ENCODE data around the gene KASH5. TPM values are rescaled to one million over a fixed set of nuclear protein-coding genes. Genes with fewer than 3 reads are reported as not detected.

The KASH5 gene
- total RNA-seq, 1 donor from 2014 or later: not detected

GRCh38 chr19:49422407-49423070 lies 34.5 kb downstream of the KASH5 start:
- intact Hi-C loops (cut with DNase I): no loop called here

DNA sequence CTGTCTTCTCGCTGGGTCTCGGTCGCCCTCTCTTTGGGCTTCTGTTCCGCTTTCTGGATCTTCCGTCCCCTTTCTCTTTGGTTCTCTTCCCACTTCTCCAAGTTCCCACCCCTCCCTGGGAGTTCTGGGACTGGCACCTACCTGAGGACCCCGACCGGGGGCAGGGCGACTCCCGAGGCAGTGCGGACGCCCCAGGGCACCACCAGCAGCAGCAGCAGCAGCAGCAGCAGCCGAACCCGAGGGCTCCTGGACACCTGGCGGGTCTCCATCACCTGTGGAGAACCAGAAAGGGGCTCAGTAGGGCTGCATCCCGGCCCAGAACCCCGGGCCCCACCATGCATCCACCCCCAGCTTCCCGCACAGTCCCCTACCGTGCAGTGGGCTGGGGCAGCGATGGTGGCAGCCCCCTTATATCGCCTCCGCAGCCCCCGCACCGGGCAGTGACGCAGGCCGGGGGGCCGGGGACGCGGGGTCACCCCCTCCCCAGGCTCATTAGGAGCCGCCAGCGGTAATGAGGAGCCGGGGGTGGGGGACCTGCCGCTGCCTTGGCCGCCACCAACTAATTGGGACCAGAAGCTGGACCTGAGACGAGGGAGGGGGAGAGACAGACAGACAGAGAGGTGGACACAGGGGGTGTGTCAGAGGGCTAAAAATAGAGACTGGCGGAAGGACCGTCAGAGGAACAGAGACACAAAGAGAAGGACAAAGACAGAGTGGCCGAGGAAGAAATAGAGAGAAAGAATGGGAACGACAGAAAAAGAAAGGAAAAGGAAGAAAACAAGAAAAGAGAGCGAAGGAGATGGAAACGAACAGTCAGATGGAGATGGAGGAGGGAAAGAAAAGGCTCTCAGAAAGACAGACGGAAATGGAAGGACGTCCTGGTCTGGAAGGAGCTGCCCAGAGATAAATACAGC lies 35.3 kb downstream of the KASH5 start, which contains the start of gene PTH2:
TSS of gene PTH2 (minus strand) at position 371 of the 914 bp plus-strand sequence. CDS start at position 269, 102 bp downstream.
- H3K27me3 ChIP-seq: peaks cover 40% of the 10 kb centered on the region
- no peak for DNase-seq (ENCODE audit: extremely low spot score in 2 of 2)
- no peak for TF ChIP-seq POLR2A (IDR thresholded peaks at IDR 0.05)
- no peak for TF ChIP-seq CTCF (IDR thresholded peaks at IDR 0.05)
- TF ChIP-seq POLR2AphosphoS5 (IDR thresholded peaks at IDR 0.05; ENCODE audit: insufficient read depth in 1 of 2, low read depth in 1 of 2): no peak

More at GRCh38 chr19:49422407-49423070, 34.5 kb downstream of the KASH5 start:
- no peaks in the 10 kb centered on the region for H3K36me3 ChIP-seq
- H3K27me3 ChIP-seq: peaks cover 40% of the 10 kb centered on the region
- no peak overlapping the region for H3K27ac ChIP-seq
- no peak for TF ChIP-seq CTCF (IDR thresholded peaks at IDR 0.05)
- no peak for TF ChIP-seq POLR2A (IDR thresholded peaks at IDR 0.05)
- no peak for TF ChIP-seq POLR2AphosphoS5 (IDR thresholded peaks at IDR 0.05; ENCODE audit: insufficient read depth in 1 of 2, low read depth in 1 of 2)
- H3K4me3 ChIP-seq: peak overlapping the region in 1 of 2 donors; percentile 6
- no peak for DNase-seq (ENCODE audit: extremely low spot score in 2 of 2)
- H3K4me1 ChIP-seq: peaks cover 27% of the 10 kb centered on the region
- H3K9me3 ChIP-seq: no peaks in the 10 kb centered on the region

DNA sequence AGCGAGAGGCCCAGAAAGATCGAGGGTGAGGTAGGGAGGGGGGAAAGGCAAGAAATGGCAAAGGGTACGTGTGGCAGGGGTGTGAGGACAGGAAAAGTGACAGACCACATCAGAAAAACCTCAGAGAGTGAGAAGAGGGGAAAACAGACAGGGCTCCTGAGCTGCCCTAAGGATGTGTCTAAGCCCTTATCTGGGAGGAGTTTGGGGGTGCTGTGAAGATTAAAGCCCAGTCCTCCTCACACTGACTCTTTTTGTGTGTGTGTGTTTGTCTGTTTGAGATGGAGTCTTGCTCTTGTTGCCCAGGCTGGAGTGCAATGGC lies 35.9 kb downstream of the KASH5 start:
- Histone ChIP-seq H3K4me3 (no peak overlapping the region), H3K27ac (no peak overlapping the region), H3K9me3 (no peaks in the 10 kb centered on the region), H3K36me3 (no peaks in the 10 kb centered on the region), H3K4me1 (peaks cover 40% of the 10 kb centered on the region), H3K27me3 (peaks cover 40% of the 10 kb centered on the region)
- no peak for TF ChIP-seq POLR2AphosphoS5 (IDR thresholded peaks at IDR 0.05; ENCODE audit: insufficient read depth in 1 of 2, low read depth in 1 of 2)
- TF ChIP-seq CTCF (IDR thresholded peaks at IDR 0.05): no peak
- no peak for TF ChIP-seq POLR2A (IDR thresholded peaks at IDR 0.05)
- DNase-seq (ENCODE audit: extremely low spot score in 2 of 2): no peak
- intact Hi-C loops (cut with DNase I): no loop called here

More for the DNA sequence above, 35.3 kb downstream of the KASH5 start, which contains the start of gene PTH2:
- Histone ChIP-seq H3K4me3 (peak within 1 kb of the TSS in 1 of 2 donors; percentile 6), H3K4me1 (peaks cover 35% of the 10 kb centered on the region), H3K36me3 (no peaks in the 10 kb centered on the region), H3K9me3 (no peaks in the 10 kb centered on the region), H3K27ac (no peak within 1 kb of the TSS)
- intact Hi-C loops (cut with DNase I): no loop called here

DNA sequence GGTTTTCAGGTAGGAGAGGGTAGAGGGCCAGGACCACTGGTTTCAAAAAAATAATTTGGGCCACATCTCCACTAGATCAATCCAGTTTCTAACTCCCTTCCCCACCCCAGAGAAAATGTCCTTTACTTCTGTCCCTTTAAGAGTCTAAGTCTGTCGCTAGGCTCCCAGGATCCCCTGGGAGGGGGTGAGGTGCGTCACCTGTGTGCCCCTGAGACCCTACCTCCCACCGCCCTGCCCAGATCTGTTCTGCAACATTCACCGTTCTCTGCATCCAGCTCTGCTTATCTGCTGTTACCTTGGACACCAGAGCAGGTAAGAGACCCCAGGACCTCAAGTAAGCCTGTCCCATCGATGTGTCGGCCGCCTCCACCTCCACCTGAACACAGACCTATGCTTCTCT lies 37.1 kb downstream of the KASH5 start, which contains the start of gene GFY:
TSS of gene GFY (plus strand) at position 211 of the 400 bp plus-strand sequence. CDS start 1,043 bp downstream, outside the sequence.
- Histone ChIP-seq H3K9me3 (no peaks in the 10 kb centered on the region), H3K27me3 (peaks cover 40% of the 10 kb centered on the region), H3K27ac (no peak within 1 kb of the TSS), H3K4me3 (no peak within 1 kb of the TSS), H3K36me3 (no peaks in the 10 kb centered on the region), H3K4me1 (peaks cover 40% of the 10 kb centered on the region)
- intact Hi-C loops (cut with DNase I): no loop called here
- TF ChIP-seq CTCF (IDR thresholded peaks at IDR 0.05) (no peak), POLR2AphosphoS5 (IDR thresholded peaks at IDR 0.05; ENCODE audit: insufficient read depth in 1 of 2, low read depth in 1 of 2) (no peak), POLR2A (IDR thresholded peaks at IDR 0.05) (no peak)
- DNase-seq (ENCODE audit: extremely low spot score in 2 of 2): no peak
